Activated CD8-positive, alpha-beta T cell treated with anti-CD3 and anti-CD28 coated beads for 36 hours (primary cell): ENCODE measurements around the gene YJEFN3. TPM values are rescaled to one million over a fixed set of nuclear protein-coding genes. Genes with fewer than 3 reads are reported as not detected.

Experiments used
- ATAC-seq: fragments of 200-7000 bp; cut with Tn5 transposase; one replicate; pipeline ENCODE4 v1.10.0; 2021; ENCODE audit warnings: mild to moderate bottlenecking, moderate library complexity
- CTCF ChIA-PET: fragments of 350-600 bp; sonication (Branson Sonifier 250); formaldehyde crosslinking; loops from one replicate; lab custom pipeline; 2021; ENCODE audit warnings: antibody characterized with exemption; lab: Charles Lee
- POLR2A ChIA-PET: fragments of 350-600 bp; sonication (Branson Sonifier 250); formaldehyde crosslinking; loops from one replicate; lab custom pipeline; 2021; ENCODE audit warnings: antibody characterized with exemption; lab: Charles Lee
- DNase-seq: peaks from one replicate; pipeline ENCODE4 v3.0.0-alpha.2; 2020
- H3K27ac Mint-ChIP-seq: one replicate; pipeline ENCODE4 v1.8.0; 2021; ENCODE audit warnings: mild to moderate bottlenecking, mixed read lengths
- H3K27me3 Mint-ChIP-seq: one replicate; pipeline ENCODE4 v1.8.0; 2021; ENCODE audit warnings: mixed read lengths
- H3K36me3 Mint-ChIP-seq: one replicate; pipeline ENCODE4 v1.8.0; 2021; ENCODE audit warnings: low read depth, mixed read lengths
- H3K4me1 Mint-ChIP-seq: one replicate; pipeline ENCODE4 v1.8.0; 2021; ENCODE audit warnings: low read depth, mixed read lengths
- H3K4me3 Mint-ChIP-seq: one replicate; pipeline ENCODE4 v1.8.0; 2021; ENCODE audit warnings: mild to moderate bottlenecking, moderate library complexity, mixed read lengths
- H3K9me3 Mint-ChIP-seq: one replicate; pipeline ENCODE4 v1.8.0; 2021; ENCODE audit warnings: mixed read lengths
- intact Hi-C: fragments of 100-400 bp; cut with micrococcal nuclease; formaldehyde crosslinking; loops from one replicate; pipeline ENCODE4 v1.10.0; 2022
- total RNA-seq, 2 experiments: library from RNA; stranded (reverse); gene quantifications; one replicate each; pipeline ENCODE4 v1.2.3, GENCODE V29; 2021
- TF ChIP-seq, protein P1 (sequence below): fragments of 200-600 bp; IDR thresholded peaks from one replicate; pipeline ENCODE4 v1.8.0; 2022; ENCODE audit warnings: antibody characterized with exemption, mild to moderate bottlenecking

YJEFN3 gene
- total RNA-seq, 2 experiments from 2014 or later = 7.4 to 8.1 TPM

DNA sequence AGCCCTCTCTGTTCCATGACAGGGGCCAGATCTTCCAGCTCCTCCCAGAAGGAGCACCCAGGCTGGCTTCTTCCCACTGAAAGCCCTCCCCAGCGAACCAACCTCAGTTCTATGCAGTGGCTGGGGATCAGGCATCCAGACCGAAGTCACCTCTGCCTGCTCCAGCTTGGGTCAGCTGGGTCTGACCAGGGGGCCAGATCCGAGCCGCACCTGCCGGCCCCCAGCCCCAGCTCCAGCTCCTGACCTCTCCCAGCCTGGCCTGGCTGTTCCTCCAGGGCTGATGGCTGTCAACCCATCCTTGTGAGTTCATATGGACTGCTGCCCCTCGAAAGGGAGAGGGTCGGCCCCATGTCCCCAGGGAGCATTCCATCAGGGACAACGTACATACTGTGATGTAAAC lies 21.4 kb upstream of the YJEFN3 start:
- TF ChIP-seq, protein P1, sequence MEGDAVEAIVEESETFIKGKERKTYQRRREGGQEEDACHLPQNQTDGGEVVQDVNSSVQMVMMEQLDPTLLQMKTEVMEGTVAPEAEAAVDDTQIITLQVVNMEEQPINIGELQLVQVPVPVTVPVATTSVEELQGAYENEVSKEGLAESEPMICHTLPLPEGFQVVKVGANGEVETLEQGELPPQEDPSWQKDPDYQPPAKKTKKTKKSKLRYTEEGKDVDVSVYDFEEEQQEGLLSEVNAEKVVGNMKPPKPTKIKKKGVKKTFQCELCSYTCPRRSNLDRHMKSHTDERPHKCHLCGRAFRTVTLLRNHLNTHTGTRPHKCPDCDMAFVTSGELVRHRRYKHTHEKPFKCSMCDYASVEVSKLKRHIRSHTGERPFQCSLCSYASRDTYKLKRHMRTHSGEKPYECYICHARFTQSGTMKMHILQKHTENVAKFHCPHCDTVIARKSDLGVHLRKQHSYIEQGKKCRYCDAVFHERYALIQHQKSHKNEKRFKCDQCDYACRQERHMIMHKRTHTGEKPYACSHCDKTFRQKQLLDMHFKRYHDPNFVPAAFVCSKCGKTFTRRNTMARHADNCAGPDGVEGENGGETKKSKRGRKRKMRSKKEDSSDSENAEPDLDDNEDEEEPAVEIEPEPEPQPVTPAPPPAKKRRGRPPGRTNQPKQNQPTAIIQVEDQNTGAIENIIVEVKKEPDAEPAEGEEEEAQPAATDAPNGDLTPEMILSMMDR = no peak
- ATAC-seq (no peak), DNase-seq (no peak)
- Mint-ChIP-seq H3K4me3 (no peak overlapping the region), H3K27ac (no peak overlapping the region), H3K36me3 (peaks cover 22% of the 10 kb centered on the region), H3K9me3 (no peaks in the 10 kb centered on the region), H3K27me3 (no peaks in the 10 kb centered on the region), H3K4me1 (peaks cover 3% of the 10 kb centered on the region)
- CTCF ChIA-PET = interaction anchor here (1.9 kb wide), 1 partner anchor 17 kb away, joined by 11 read pairs; no protein-coding TSS in a partner anchor
- intact Hi-C loops = no loop called here
- POLR2A ChIA-PET = interaction anchor here (1.1 kb wide), 1 partner anchor 8 kb away, joined by 4 read pairs; the partner anchor contains the start of genes NDUFA13 and TSSK6

DNA sequence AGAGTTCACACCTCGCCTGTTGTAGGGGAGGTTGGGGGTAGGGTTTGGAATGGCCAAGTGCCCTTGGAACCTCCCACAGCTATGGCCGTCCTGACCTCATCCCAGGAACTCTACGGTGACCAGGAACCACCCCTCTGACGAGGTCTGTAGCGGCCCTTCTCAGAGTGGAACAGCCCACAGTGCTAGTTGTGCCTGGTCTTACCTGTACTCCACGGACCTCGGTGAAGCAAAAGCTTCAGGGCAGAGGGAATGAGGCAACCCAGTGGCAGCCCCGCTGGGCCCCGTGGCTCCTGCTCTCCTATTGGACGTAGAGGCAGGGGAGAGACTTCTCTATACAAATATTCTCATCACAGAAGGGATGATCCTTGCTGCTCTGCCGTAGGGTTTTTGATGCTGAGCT lies 20.5 kb upstream of the YJEFN3 start:
- intact Hi-C loops = no loop called here
- POLR2A ChIA-PET = interaction anchor here (1.3 kb wide), 1 partner anchor 20 kb away, joined by 3 read pairs; no protein-coding TSS in a partner anchor
- Mint-ChIP-seq H3K27me3 (no peaks in the 10 kb centered on the region), H3K4me1 (peaks cover 3% of the 10 kb centered on the region), H3K27ac (no peak overlapping the region), H3K36me3 (peaks cover 14% of the 10 kb centered on the region), H3K9me3 (no peaks in the 10 kb centered on the region), H3K4me3 (no peak overlapping the region)
- DNase-seq = no peak
- CTCF ChIA-PET = interaction anchor here (1.9 kb wide), 1 partner anchor 18 kb away, joined by 11 read pairs; no protein-coding TSS in a partner anchor
- ATAC-seq = no peak
- TF ChIP-seq, protein P1 = no peak

DNA sequence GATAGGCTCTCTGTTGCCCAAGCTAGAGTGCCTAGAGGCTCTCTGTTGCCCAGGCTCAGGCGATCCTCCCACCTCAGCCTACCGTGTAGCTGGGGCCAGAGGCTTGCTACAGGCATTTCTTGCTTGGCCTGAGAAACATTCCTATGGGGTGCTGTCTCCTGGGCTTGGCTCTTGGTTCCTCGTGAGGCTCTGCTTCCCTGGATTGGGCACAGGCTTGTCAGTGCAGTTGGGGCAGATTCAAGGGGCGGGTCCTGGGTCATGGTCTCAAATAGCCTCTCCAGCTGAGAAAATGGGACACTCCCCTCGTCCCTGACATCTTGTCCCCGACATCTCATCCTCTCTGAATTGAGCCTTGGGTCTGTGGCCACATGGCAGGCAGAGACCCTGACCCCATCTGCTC lies 18.3 kb upstream of the YJEFN3 start:
- peaks cover 9% of the 10 kb centered on the region for H3K4me1 Mint-ChIP-seq
- ChIA-PET CTCF (interaction anchor here (1.9 kb wide), 1 partner anchor 22 kb away, joined by 5 read pairs; no protein-coding TSS in a partner anchor), POLR2A (interaction anchor here (2.0 kb wide), 1 partner anchor 15 kb away, joined by 4 read pairs; no protein-coding TSS in a partner anchor)
- no peak overlapping the region for H3K27ac Mint-ChIP-seq
- H3K9me3 Mint-ChIP-seq = no peaks in the 10 kb centered on the region
- no peaks in the 10 kb centered on the region for H3K27me3 Mint-ChIP-seq
- no peak overlapping the region for H3K4me3 Mint-ChIP-seq
- intact Hi-C loops = no loop called here
- no peak for ATAC-seq
- H3K36me3 Mint-ChIP-seq = peaks cover 7% of the 10 kb centered on the region
- no peak for DNase-seq
- TF ChIP-seq, protein P1 = no peak

DNA sequence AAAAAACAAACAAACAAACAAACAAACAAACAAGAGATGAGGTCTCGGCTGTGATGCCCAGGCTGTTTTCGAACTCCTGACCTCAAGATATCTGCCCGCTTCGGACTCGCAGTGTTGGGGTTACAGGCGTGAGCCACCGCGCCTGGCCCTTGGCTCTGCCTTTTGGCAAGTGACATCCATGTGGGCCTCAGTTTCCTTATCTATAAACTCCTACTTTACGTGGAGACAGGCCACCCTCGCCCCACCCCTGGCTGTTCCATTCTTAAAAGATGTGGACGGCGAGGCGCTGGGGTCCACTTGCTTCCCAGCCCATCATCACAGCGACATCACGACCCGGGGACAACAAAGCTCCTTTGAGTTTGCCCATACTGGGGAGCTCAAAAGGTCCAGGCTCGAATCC lies 15.0 kb upstream of the YJEFN3 start:
- intact Hi-C loops = no loop called here
- no peak for DNase-seq
- TF ChIP-seq, protein P1 = no peak
- Mint-ChIP-seq H3K27ac (no peak overlapping the region), H3K9me3 (no peaks in the 10 kb centered on the region), H3K4me1 (peaks cover 19% of the 10 kb centered on the region), H3K36me3 (peaks cover 3% of the 10 kb centered on the region), H3K4me3 (no peak overlapping the region), H3K27me3 (no peaks in the 10 kb centered on the region)
- no peak for ATAC-seq
- ChIA-PET CTCF (interaction anchor here (1.2 kb wide), 1 partner anchor 19 kb away, joined by 5 read pairs; no protein-coding TSS in a partner anchor), POLR2A (interaction anchor here (0.7 kb wide), 1 partner anchor 54 kb away, joined by 3 read pairs; no protein-coding TSS in a partner anchor)

DNA sequence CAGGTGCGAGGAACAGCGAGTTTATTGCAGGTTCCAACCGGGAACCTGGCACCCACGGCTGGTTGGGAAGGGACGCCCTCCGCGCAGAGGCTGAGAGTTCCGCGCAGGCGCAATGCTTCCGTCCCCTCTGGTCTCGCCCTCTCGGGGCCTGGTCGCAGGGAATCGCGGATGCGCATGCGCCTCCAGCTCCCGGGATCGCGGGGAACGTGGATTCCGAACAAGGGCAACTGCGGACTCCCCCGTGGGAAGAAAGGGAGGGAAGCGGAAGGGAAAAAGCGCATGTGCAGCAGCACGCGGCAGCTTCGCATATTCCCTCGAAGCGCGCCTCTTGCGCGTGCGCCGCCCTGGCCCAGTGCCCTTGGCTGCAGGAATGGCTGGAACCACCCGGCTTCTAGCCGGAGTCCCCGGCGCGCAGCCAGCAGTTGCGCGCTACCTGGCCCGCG lies 14.5 kb upstream of the YJEFN3 start:
- DNase-seq (no peak), ATAC-seq (no peak)
- Mint-ChIP-seq H3K27ac (no peak overlapping the region), H3K27me3 (no peaks in the 10 kb centered on the region), H3K4me3 (peak overlapping the region; percentile 32), H3K36me3 (peaks cover 6% of the 10 kb centered on the region), H3K4me1 (peaks cover 21% of the 10 kb centered on the region), H3K9me3 (no peaks in the 10 kb centered on the region)
- TF ChIP-seq, protein P1 = no peak
- CTCF ChIA-PET = interaction anchor here (1.2 kb wide), 1 partner anchor 19 kb away, joined by 5 read pairs; no protein-coding TSS in a partner anchor
- POLR2A ChIA-PET = interaction anchor here (0.7 to 2.5 kb wide), 3 partner anchors 24 to 149 kb away, joined by 3 to 7 read pairs (median 3); no protein-coding TSS in a partner anchor
- intact Hi-C loops = no loop called here
